Mesendoderm (in vitro differentiated cells): ENCODE measurements around the gene CPM.

Experiments
- DNase-seq: peaks from one replicate; pipeline ENCODE4 v3.0.0; 2013
- H2AK5ac ChIP-seq: 2 replicates; pipeline ENCODE4 v1.6.1; 2013; ENCODE audit warnings: low read length, inconsistent platforms
- H2BK120ac ChIP-seq: 2 replicates; pipeline ENCODE4 v1.6.1; 2013; ENCODE audit warnings: low read depth, mild to moderate bottlenecking, low read length, moderate library complexity, mixed read lengths
- H2BK15ac ChIP-seq: replicated peaks from 2 replicates; pipeline ENCODE4 v1.6.1; 2013; ENCODE audit warnings: low read depth, mild to moderate bottlenecking, moderate library complexity
- H2BK5ac ChIP-seq: 2 replicates; pipeline ENCODE4 v1.6.1; 2013; ENCODE audit warnings: low read length, inconsistent platforms
- H3K18ac ChIP-seq: 2 replicates; pipeline ENCODE4 v1.6.1; 2013; ENCODE audit warnings: mild to moderate bottlenecking, low read length, mixed read lengths
- H3K23ac ChIP-seq: one replicate; pipeline ENCODE4 v1.6.1; 2013; ENCODE audit warnings: low read length
- H3K27ac ChIP-seq: 2 replicates; pipeline ENCODE4 v1.5.1; 2013; ENCODE audit warnings: low read depth, mild to moderate bottlenecking, inconsistent platforms, low read length, moderate library complexity
- H3K27me3 ChIP-seq: 2 replicates; pipeline ENCODE4 v1.6.1; 2013; ENCODE audit warnings: low read length, control low read depth, mild to moderate bottlenecking, inconsistent platforms; ENCODE audit not compliant: insufficient read depth, poor library complexity
- H3K36me3 ChIP-seq: 2 replicates; pipeline ENCODE4 v1.6.1; 2013; ENCODE audit warnings: low read length, inconsistent platforms; ENCODE audit not compliant: control insufficient read depth, insufficient read depth
- H3K4ac ChIP-seq: one replicate; pipeline ENCODE4 v1.6.1; 2013; ENCODE audit warnings: low read depth, mild to moderate bottlenecking, low read length, moderate library complexity
- H3K4me1 ChIP-seq: 2 replicates; pipeline ENCODE4 v1.6.1; 2013; ENCODE audit warnings: low read depth, low read length, inconsistent platforms; ENCODE audit not compliant: control insufficient read depth
- H3K4me2 ChIP-seq: 2 replicates; pipeline ENCODE4 v1.6.1; 2013; ENCODE audit warnings: low read length
- H3K4me3 ChIP-seq: 2 replicates; pipeline ENCODE4 v1.5.1; 2013; ENCODE audit warnings: mild to moderate bottlenecking, low read length
- H3K56ac ChIP-seq: one replicate; pipeline ENCODE4 v1.6.1; 2013; ENCODE audit warnings: low read length
- H3K79me1 ChIP-seq: 2 replicates; pipeline ENCODE4 v1.6.1; 2013; ENCODE audit warnings: low read length, inconsistent platforms
- H3K79me2 ChIP-seq: 2 replicates; pipeline ENCODE4 v1.6.1; 2013; ENCODE audit warnings: mild to moderate bottlenecking, low read length; ENCODE audit not compliant: control insufficient read depth, insufficient read depth
- H3K9ac ChIP-seq: 2 replicates; pipeline ENCODE4 v1.6.1; 2013; ENCODE audit warnings: low read length, inconsistent platforms
- H4K5ac ChIP-seq: one replicate; pipeline ENCODE4 v1.6.1; 2013; ENCODE audit warnings: low read length
- H4K8ac ChIP-seq: one replicate; pipeline ENCODE4 v1.6.1; 2013; ENCODE audit warnings: low read depth, mild to moderate bottlenecking, control low read depth, low read length, moderate library complexity
- WGBS: extraction: QIAGEN DNeasy Blood & Tissue Kit; methylation state at CpG from one replicate; pipeline ENCODE4 v1.1.7; 2013; ENCODE audit warnings: low lambda C conversion rate, missing lambda C conversion rate; ENCODE audit not compliant: insufficient coverage; ENCODE audit errors: extremely low coverage; 5-methylcytosine and 5-hydroxymethylcytosine counted together

The CPM gene

GRCh38 chr12:68878846-68879245 lies 54.1 kb downstream of the CPM start:
- Histone ChIP-seq H3K79me1 (no peaks in the 10 kb centered on the region), H4K8ac (no peak overlapping the region), H3K18ac (no peak overlapping the region), H3K36me3 (no peaks in the 10 kb centered on the region), H3K4me3 (no peak overlapping the region), H2BK5ac (no peak overlapping the region), H4K5ac (no peak overlapping the region), H2BK120ac (no peak overlapping the region), H3K23ac (no peak overlapping the region), H3K79me2 (no peaks in the 10 kb centered on the region), H3K9ac (no peak overlapping the region), H3K27me3 (no peaks in the 10 kb centered on the region), H3K4me2 (no peak overlapping the region), H3K4ac (no peak overlapping the region), H2BK15ac (no peak overlapping the region), H3K4me1 (no peaks in the 10 kb centered on the region), H3K27ac (no peak overlapping the region), H2AK5ac (no peak overlapping the region), H3K56ac (no peak overlapping the region)
- no CpG with 5 or more reads among the region's 4 CpGs for WGBS
- no peak for DNase-seq

GRCh38 chr12:68878283-68878682 lies 54.7 kb downstream of the CPM start:
- Histone ChIP-seq H3K18ac (no peak overlapping the region), H3K4ac (no peak overlapping the region), H4K8ac (no peak overlapping the region), H3K27me3 (no peaks in the 10 kb centered on the region), H3K4me3 (no peak overlapping the region), H3K79me1 (no peaks in the 10 kb centered on the region), H3K9ac (no peak overlapping the region), H2BK5ac (no peak overlapping the region), H2BK15ac (no peak overlapping the region), H3K4me2 (no peak overlapping the region), H3K23ac (no peak overlapping the region), H4K5ac (no peak overlapping the region), H2BK120ac (no peak overlapping the region), H3K56ac (no peak overlapping the region), H3K27ac (no peak overlapping the region), H3K4me1 (no peaks in the 10 kb centered on the region), H3K79me2 (no peaks in the 10 kb centered on the region), H2AK5ac (no peak overlapping the region), H3K36me3 (no peaks in the 10 kb centered on the region)
- DNase-seq: no peak
- no CpG with 5 or more reads among the region's 4 CpGs for WGBS

- no CpG with 5 or more reads among the region's 4 CpGs for WGBS
- no peak overlapping the region for H2AK5ac ChIP-seq
- no peaks in the 10 kb centered on the region for H3K27me3 ChIP-seq
These were observed 55.4 kb downstream of the CPM start for GRCh38 chr12:68877583-68877982.

GRCh38 chr12:68876461-68876860 lies 56.5 kb downstream of the CPM start:
- Histone ChIP-seq H3K9ac (no peak overlapping the region), H3K23ac (no peak overlapping the region), H3K4me2 (no peak overlapping the region), H4K5ac (no peak overlapping the region), H3K56ac (no peak overlapping the region), H3K4me1 (no peaks in the 10 kb centered on the region), H2BK5ac (no peak overlapping the region), H3K4ac (no peak overlapping the region), H2BK120ac (no peak overlapping the region), H3K27me3 (no peaks in the 10 kb centered on the region), H3K4me3 (no peak overlapping the region), H2BK15ac (no peak overlapping the region), H2AK5ac (no peak overlapping the region), H3K36me3 (no peaks in the 10 kb centered on the region), H3K79me1 (no peaks in the 10 kb centered on the region), H3K27ac (no peak overlapping the region), H3K18ac (no peak overlapping the region), H3K79me2 (no peaks in the 10 kb centered on the region), H4K8ac (no peak overlapping the region)
- WGBS: no CpG with 5 or more reads among the region's 4 CpGs
- DNase-seq: no peak

More at GRCh38 chr12:68877583-68877982, 55.4 kb downstream of the CPM start:
- Histone ChIP-seq H3K9ac (no peak overlapping the region), H3K79me1 (no peaks in the 10 kb centered on the region), H2BK120ac (no peak overlapping the region), H3K56ac (no peak overlapping the region), H3K79me2 (no peaks in the 10 kb centered on the region), H2BK15ac (no peak overlapping the region), H3K4ac (no peak overlapping the region), H3K27ac (no peak overlapping the region), H3K23ac (no peak overlapping the region), H3K36me3 (no peaks in the 10 kb centered on the region), H4K8ac (no peak overlapping the region), H3K18ac (no peak overlapping the region), H4K5ac (no peak overlapping the region), H3K4me1 (no peaks in the 10 kb centered on the region), H3K4me2 (no peak overlapping the region), H3K4me3 (no peak overlapping the region), H2BK5ac (no peak overlapping the region)
- no peak for DNase-seq

- Histone ChIP-seq H2AK5ac (no peak overlapping the region), H3K23ac (no peak overlapping the region), H3K79me2 (no peaks in the 10 kb centered on the region), H3K79me1 (no peaks in the 10 kb centered on the region), H3K36me3 (no peaks in the 10 kb centered on the region), H2BK5ac (no peak overlapping the region), H3K18ac (no peak overlapping the region), H2BK120ac (no peak overlapping the region), H3K4ac (no peak overlapping the region), H2BK15ac (no peak overlapping the region), H3K4me1 (no peaks in the 10 kb centered on the region), H3K9ac (no peak overlapping the region), H4K5ac (no peak overlapping the region), H4K8ac (no peak overlapping the region), H3K4me3 (no peak overlapping the region), H3K4me2 (no peak overlapping the region), H3K27me3 (no peaks in the 10 kb centered on the region), H3K27ac (no peak overlapping the region), H3K56ac (no peak overlapping the region)
- DNase-seq: no peak
- no CpG with 5 or more reads among the region's 4 CpGs for WGBS
These were observed 59.7 kb downstream of the CPM start for GRCh38 chr12:68873316-68873715.

- no peak overlapping the region for H3K4me2 ChIP-seq
- H3K79me2 ChIP-seq: no peaks in the 10 kb centered on the region
These were observed 61.0 kb downstream of the CPM start for GRCh38 chr12:68871921-68872320.

More at GRCh38 chr12:68871921-68872320, 61.0 kb downstream of the CPM start:
- Histone ChIP-seq H2BK120ac (no peak overlapping the region), H2AK5ac (no peak overlapping the region), H3K4ac (no peak overlapping the region), H3K79me1 (no peaks in the 10 kb centered on the region), H3K23ac (no peak overlapping the region), H3K56ac (no peak overlapping the region), H3K9ac (no peak overlapping the region), H3K36me3 (no peaks in the 10 kb centered on the region), H2BK5ac (no peak overlapping the region), H2BK15ac (no peak overlapping the region), H4K5ac (no peak overlapping the region), H3K18ac (no peak overlapping the region), H3K27ac (no peak overlapping the region), H3K4me3 (no peak overlapping the region), H3K27me3 (no peaks in the 10 kb centered on the region), H4K8ac (no peak overlapping the region), H3K4me1 (no peaks in the 10 kb centered on the region)
- WGBS: no CpG with 5 or more reads among the region's 6 CpGs
- peak; percentile 55 for DNase-seq
